ENCODE measurements around the gene GCLM.

DNA sequence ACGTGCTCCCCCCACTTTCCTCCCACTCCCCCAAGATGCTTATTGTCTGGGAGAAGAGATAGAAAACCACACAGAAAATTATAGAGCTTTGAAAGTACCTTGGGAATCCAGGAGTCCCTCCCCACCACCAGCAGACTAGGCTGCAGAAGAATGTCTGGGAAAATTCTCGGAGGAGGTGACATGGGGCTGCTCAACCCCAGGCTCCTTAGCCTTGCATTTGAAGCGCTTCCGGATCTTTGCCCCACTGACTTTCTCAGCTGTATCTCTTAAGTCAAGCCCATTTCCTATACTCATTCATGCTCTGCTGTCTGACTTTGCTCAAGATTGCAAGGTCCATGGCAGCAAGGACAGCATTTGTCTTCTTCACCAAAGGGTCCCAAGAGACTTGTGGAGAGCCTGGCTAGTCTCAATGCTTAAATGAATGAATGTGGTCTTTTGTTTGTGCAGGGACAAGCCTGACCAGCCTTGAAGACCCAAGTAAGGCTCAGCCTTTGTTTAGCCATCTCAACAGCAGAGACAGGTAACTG is 68.2 kb downstream of the GCLM start:
- TF ChIP-seq CTCF (IDR thresholded peaks at IDR 0.05) (no peak), POLR2A (IDR thresholded peaks at IDR 0.05) (no peak)

Data from adrenal gland (tissue), 5 donors.